Hematopoietic multipotent progenitor cell (in vitro differentiated cells): ENCODE measurements around the gene RALGPS2. TPM values are rescaled to one million over a fixed set of nuclear protein-coding genes. Genes with fewer than 3 reads are reported as not detected.
"Not testable (repeated sequence)": the region's sequence is repeated elsewhere in the genome, so short reads cannot be mapped to it uniquely, and the experiment has no call there.

ENCODE experiments used
- DNase-seq, 3 donors: peaks; one replicate each; pipeline ENCODE4 v3.0.0-alpha.2; 2011 to 2015; ENCODE audit warnings: low read depth in 2 of 3, low spot score in 2 of 3
- total RNA-seq: library from RNA; depleted of rRNA; stranded (reverse); fragments of >200 nt; gene quantifications from one replicate; pipeline ENCODE4 v1.2.3, GENCODE V29; 2012

Gene RALGPS2
- total RNA-seq, 1 donor: 15.9 TPM

DNA sequence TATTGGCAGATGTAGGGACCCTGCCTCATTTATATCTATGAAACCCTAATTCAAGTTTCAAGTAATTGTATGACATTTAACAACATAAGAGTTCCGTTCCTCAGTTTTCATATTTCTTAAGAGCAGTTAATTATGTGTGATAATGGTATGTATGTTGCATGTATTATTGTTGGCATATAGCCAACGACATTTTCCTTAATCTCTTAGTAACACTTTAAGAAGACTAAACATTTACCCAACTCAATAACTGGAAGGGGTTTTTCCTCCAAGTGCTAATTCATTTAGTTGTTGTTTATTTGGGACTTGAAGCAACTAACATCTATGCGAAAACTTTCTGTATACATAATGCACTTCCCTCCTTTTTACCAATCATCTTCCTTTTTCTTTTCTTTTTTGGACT, 1.5 kb upstream of the RALGPS2 start:
- no peak for DNase-seq

GRCh38 chr1:178724376-178724727, 692 bp upstream of the RALGPS2 start:
- no peak for DNase-seq

- DNase-seq: peak; percentile 4 to 56 (median 53)
Observed at GRCh38 chr1:178725466-178726086, 532 bp downstream of the RALGPS2 start.

GRCh38 chr1:178726087-178726517, 1.1 kb downstream of the RALGPS2 start:
- peak; percentile 21 to 91 (median 84) for DNase-seq

DNA sequence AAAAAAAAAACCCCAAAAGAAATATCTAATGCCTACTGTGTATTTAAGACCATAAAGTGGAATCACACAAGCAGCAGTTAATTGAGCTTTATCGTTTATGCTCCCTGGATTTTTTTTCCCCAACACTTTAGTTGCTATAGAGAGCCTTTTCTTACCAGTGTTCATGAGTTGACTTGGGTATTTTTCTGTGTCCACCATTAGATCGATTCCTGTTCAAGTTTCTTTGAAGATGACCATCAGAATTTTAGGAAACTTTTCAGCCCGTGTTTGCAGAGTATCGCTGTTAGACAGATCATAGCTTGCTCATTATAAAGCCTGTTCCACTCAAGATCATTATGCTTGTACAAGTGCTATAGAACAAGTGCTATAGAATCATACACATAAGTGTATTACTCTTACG, 1.5 kb downstream of the RALGPS2 start:
- DNase-seq: no peak

DNA sequence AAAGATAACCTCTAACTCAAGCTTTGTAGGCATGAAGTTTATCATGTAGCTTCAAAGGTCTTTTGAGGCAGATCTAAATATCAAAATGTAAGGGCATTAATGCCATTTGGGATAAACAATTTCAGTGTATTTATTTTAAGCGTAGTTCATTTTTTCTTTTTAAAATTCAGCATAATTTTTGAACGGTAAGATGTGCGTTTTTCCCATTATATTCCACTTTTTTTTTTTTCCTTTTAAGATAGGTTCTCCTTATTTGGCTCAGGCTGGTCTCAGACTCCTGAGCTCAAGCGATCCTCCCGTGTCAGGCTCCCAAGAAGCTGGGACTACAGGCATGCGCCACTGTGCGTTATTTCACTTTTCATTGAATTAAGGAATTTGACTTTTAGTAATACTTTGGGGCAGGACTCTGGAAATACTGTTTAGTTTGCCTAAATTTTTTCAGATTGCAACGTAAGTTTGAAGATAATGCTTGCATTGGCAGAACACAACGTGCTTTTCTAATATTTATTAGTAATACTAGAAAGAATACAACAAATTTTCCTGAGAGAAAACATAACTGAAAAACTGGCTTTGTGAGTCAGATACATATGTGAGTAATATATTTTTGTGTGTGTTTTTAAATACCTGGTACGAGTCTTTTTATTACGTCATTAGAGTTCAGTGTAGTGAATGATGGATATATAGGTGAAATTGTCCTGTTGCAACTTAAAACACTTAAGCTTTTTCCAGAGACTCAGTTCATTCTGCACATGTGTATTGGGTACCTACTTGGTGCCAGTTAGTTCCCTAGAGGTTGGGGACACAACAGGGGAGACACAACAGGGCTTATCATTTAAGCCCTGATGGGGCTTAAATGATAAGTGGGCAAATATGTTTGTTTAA, 2.2 kb downstream of the RALGPS2 start:
- DNase-seq: no peak

- DNase-seq: no peak
Observed at GRCh38 chr1:178733972-178734371, 8.9 kb downstream of the RALGPS2 start.

- no peak for DNase-seq
Observed at GRCh38 chr1:178738780-178739179, 13.7 kb downstream of the RALGPS2 start.

- no peak for DNase-seq
Observed at GRCh38 chr1:178739285-178740045, 14.4 kb downstream of the RALGPS2 start.

- DNase-seq: no peak
Observed at GRCh38 chr1:178740491-178740890, 15.4 kb downstream of the RALGPS2 start.

DNA sequence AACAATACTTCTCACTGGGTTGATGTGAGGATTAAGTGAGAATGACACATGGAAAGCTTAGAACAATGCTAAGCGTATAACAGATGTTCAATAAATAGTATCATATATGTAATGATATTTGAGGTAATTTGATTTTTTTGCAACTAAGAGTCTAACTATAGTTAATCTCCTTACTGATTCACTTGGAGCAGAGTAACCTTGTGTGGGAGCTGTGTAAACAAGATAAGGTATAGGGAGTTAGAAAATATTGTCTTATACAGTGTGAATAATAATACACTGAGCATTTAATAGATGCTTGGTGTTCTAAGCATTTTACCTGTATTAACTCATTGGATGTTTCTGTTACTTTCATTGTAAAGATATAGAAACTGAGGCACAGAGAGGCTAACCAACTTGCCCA, 15.9 kb downstream of the RALGPS2 start:
- DNase-seq: no peak

DNA sequence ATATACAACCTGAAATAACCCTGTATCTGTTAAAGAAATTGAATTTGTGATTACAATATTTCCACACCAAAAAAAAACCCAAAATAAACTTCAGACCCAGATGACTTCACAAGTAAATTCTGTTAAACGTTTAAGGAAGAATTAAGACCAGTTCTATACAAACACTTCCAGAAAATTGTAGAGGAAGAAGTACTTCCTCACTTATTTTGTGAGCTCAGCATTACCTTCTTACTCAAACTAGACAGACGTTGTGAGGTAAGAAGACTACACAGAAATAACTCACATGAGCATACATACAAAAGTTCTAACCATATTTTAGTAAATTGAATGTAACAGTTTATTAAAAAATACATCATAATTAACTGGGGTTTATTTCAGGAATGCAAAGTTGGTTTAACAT, 18.8 kb downstream of the RALGPS2 start:
- no peak for DNase-seq

DNA sequence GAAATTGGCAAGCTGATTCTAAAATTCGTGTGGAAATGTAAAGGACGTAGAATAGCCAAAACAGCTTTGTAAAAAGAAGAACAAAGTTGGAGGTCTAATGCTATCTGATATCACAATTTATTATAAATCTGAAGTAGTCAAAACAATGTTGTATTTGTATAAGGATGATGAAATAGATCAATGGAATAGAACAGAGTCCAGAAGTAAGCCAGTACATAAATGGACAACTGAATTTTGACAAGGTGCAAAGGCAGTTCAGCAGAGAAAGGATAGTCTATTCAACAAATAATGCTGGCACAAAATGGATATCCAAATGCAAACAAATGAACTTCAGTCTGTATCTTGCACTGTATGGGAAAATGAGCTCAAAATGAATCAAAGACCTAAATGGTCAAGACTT, 20.2 kb downstream of the RALGPS2 start:
- no peak for DNase-seq

GRCh38 chr1:178746345-178746744, 21.3 kb downstream of the RALGPS2 start:
- no peak for DNase-seq

DNA sequence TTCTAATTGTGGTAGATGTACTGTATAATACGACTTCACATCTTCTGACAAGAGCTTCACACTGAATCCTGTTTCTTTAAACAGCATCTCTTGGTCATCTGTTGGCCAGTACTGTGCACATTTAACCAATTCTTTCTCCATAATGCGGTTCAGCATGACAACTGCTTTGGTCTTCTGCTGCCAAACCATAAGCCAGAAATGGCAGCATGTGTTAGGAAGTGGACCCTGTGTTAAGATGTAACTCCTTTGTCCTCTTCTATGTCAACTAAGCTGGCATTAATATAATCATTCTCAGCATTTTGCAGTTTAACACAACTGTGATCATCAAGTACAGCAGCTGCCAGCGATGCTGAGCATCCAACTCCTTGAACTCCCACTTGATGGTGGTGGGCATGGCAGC, 22.3 kb downstream of the RALGPS2 start:
- not testable (repeated sequence) for DNase-seq

DNA sequence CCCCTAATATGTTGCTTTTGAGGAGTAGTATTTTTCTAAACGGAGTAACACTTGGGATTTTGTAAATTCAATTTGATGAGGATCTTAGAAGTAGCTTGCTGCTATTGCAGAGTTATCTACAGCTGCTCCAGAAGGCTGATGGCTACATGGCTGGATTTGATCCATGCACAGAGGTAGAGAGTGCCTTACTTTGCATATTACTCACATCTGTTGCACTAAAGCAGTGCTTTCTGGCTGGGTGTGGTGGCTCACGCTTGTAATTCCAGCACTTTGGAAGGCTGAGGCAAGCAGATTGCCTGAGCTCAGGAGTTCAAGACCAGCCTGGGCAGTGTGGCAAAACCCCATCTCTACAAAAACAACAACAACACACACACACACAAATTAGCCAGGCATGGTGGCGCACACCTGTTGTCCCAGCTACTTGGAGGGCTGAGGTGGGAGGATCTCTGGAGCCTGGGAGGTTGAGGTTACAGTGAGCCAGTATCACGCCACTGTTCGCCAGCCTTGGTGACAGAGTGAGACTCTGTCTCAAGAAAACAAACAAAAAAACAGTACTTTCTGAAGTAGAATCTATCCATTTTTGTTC, 24.6 kb downstream of the RALGPS2 start:
- no peak for DNase-seq

DNA sequence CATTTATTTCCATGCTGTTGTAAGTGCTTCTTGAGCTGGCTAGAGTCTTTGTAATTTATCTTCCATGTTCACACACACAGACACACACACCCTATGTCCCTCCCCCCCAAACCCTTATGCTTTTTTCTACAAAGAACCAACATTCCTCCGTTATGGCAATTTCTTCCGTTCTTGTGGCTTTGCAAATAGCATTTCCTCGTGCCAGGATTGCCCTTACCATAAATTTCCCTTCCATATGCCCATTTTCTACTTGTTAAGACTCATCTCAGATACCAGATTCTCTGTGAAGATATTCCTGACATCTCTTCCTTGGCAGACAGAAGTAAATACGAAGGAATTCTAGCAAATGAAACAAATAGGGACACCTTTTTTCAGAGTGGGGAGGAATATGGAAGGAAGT, 26.0 kb downstream of the RALGPS2 start:
- DNase-seq: no peak

DNA sequence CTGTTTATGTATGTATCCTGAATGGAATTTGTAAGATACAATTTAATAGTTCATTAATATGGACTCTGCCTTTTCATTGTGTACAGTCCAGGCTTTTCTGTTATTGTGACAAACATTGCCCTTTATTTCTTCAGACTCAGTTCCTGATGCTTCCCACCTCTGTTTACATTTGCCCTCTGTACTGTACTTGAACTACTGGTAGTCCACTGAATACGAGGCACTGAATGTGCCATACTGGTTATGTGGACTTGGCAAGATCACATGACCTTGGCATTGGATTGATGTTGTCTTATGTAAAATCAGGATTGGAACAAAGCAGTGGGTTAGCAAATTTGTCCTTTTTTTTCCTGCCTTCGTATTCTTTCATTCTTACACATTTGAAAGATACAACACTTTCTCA, 27.8 kb downstream of the RALGPS2 start:
- no peak for DNase-seq

- DNase-seq: not testable (repeated sequence)
Observed at GRCh38 chr1:178754655-178755256, 29.7 kb downstream of the RALGPS2 start.

GRCh38 chr1:178768423-178768822, 43.4 kb downstream of the RALGPS2 start:
- DNase-seq: peak in 1 of 3 donors; percentile 22

DNA sequence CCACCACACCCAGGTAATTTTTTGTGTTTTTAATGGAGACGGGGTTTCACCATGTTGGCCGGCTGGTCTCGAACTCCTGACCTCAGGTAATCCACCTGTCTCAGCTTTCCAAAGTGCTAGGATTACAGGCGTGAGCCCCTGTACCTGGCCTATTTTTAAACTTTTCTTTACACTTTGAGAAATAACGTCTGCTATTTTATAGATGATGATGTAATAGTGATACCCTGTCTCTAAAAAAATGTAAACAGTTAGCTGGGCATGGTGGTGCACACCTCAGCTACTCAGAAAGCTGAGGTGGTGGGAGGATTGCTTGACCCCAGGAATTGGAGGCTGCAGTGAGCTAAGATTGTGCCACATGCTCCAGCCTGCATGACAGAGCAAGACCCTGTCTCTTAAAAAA, 47.9 kb downstream of the RALGPS2 start:
- no peak for DNase-seq
